Osteocyte (in vitro differentiated cells): ENCODE data around the gene MEGF9. TPM values are rescaled to one million over a fixed set of nuclear protein-coding genes. Genes with fewer than 3 reads are reported as not detected.

Source experiments
- DNase-seq: peaks from one replicate; pipeline ENCODE4 v3.0.0; 2021; ENCODE audit warnings: mixed read lengths; ENCODE audit not compliant: unreplicated experiment; ENCODE audit errors: extremely low spot score
- H3K27ac Mint-ChIP-seq: one replicate; pipeline ENCODE4 v1.8.0; 2021; ENCODE audit warnings: mild to moderate bottlenecking, mixed read lengths; ENCODE audit not compliant: unreplicated experiment
- H3K27me3 Mint-ChIP-seq: one replicate; pipeline ENCODE4 v1.8.0; 2021; ENCODE audit warnings: mixed read lengths; ENCODE audit not compliant: unreplicated experiment
- H3K36me3 Mint-ChIP-seq: one replicate; pipeline ENCODE4 v1.8.0; 2021; ENCODE audit warnings: mixed read lengths; ENCODE audit not compliant: unreplicated experiment
- H3K4me1 Mint-ChIP-seq: one replicate; pipeline ENCODE4 v1.8.0; 2021; ENCODE audit warnings: mixed read lengths; ENCODE audit not compliant: unreplicated experiment
- H3K4me3 Mint-ChIP-seq: one replicate; pipeline ENCODE4 v1.8.0; 2021; ENCODE audit warnings: mild to moderate bottlenecking, moderate library complexity, mixed read lengths; ENCODE audit not compliant: unreplicated experiment
- H3K9me3 Mint-ChIP-seq: one replicate; pipeline ENCODE4 v1.8.0; 2021; ENCODE audit warnings: mixed read lengths; ENCODE audit not compliant: unreplicated experiment
- CTCF ChIP-seq: fragments of 200-600 bp; sonication (generic); IDR thresholded peaks from 2 replicates; pipeline ENCODE4 v1.5.0; 2021; ENCODE audit warnings: antibody characterized with exemption, mild to moderate bottlenecking, moderate library complexity
- total RNA-seq: library from RNA; stranded (reverse); gene quantifications from 2 replicates; pipeline ENCODE4 v1.2.1, GENCODE V29; 2021

Gene MEGF9
- total RNA-seq, 1 donor from 2014 or later = 21.4 TPM

GRCh38 chr9:120611690-120612068, 102.6 kb downstream of the MEGF9 start:
- H3K9me3 Mint-ChIP-seq = no peaks in the 10 kb centered on the region
- TF ChIP-seq CTCF = no peak
- DNase-seq = no peak
- H3K27ac Mint-ChIP-seq = no peak overlapping the region
- no peak overlapping the region for H3K4me3 Mint-ChIP-seq
- peaks cover 6% of the 10 kb centered on the region for H3K4me1 Mint-ChIP-seq
- no peaks in the 10 kb centered on the region for H3K27me3 Mint-ChIP-seq
- H3K36me3 Mint-ChIP-seq = peaks cover 15% of the 10 kb centered on the region

- no peak overlapping the region for H3K27ac Mint-ChIP-seq
Measured at GRCh38 chr9:120610975-120611689, 103.1 kb downstream of the MEGF9 start.

GRCh38 chr9:120609636-120610035, 104.6 kb downstream of the MEGF9 start:
- TF ChIP-seq CTCF = no peak
- Mint-ChIP-seq H3K36me3 (peaks cover 25% of the 10 kb centered on the region), H3K27ac (no peak overlapping the region), H3K27me3 (no peaks in the 10 kb centered on the region), H3K4me3 (no peak overlapping the region), H3K4me1 (peaks cover 6% of the 10 kb centered on the region), H3K9me3 (no peaks in the 10 kb centered on the region)
- DNase-seq = no peak

More at GRCh38 chr9:120610975-120611689, 103.1 kb downstream of the MEGF9 start:
- Mint-ChIP-seq H3K4me1 (peaks cover 6% of the 10 kb centered on the region), H3K36me3 (peaks cover 15% of the 10 kb centered on the region), H3K4me3 (no peak overlapping the region), H3K9me3 (no peaks in the 10 kb centered on the region), H3K27me3 (no peaks in the 10 kb centered on the region)
- DNase-seq = no peak
- TF ChIP-seq CTCF = peak; percentile 18

- no peak for TF ChIP-seq CTCF
- Mint-ChIP-seq H3K36me3 (peaks cover 30% of the 10 kb centered on the region), H3K27me3 (no peaks in the 10 kb centered on the region), H3K27ac (no peak overlapping the region), H3K4me3 (no peak overlapping the region), H3K4me1 (peaks cover 6% of the 10 kb centered on the region), H3K9me3 (no peaks in the 10 kb centered on the region)
- DNase-seq = no peak
Measured at GRCh38 chr9:120608421-120608820, 105.8 kb downstream of the MEGF9 start.

GRCh38 chr9:120603591-120603990, 110.7 kb downstream of the MEGF9 start:
- TF ChIP-seq CTCF = no peak
- Mint-ChIP-seq H3K27ac (no peak overlapping the region), H3K4me3 (no peak overlapping the region), H3K9me3 (no peaks in the 10 kb centered on the region), H3K27me3 (no peaks in the 10 kb centered on the region), H3K4me1 (peaks cover 7% of the 10 kb centered on the region), H3K36me3 (peaks cover 25% of the 10 kb centered on the region)
- no peak for DNase-seq
